HCT116 (cell line): ENCODE data around the gene RABEPK. TPM values are rescaled to one million over a fixed set of nuclear protein-coding genes. Genes with fewer than 3 reads are reported as not detected.

Experiments
- ATAC-seq: fragments of 200-7000 bp; cut with Tn5 transposase; 2 replicates; pipeline ENCODE4 v1.9.1; 2020; ENCODE audit warnings: mild to moderate bottlenecking, moderate library complexity
- BruUV-seq: library from RNA; stranded (reverse); fragments of 400-500 nt; replicated peaks from 2 replicates; lab custom pipeline; 2021; lab: Mats Ljungman, UMichigan
- CTCF ChIA-PET: fragments of 300-600 bp; sonication (Branson Sonifier 250); formaldehyde crosslinking; loops from one replicate; lab custom pipeline; 2021; ENCODE audit warnings: antibody characterized with exemption; lab: Charles Lee
- POLR2A ChIA-PET: fragments of 300-600, 350-600 bp; sonication (Branson Sonifier 250); formaldehyde crosslinking; loops from one replicate; lab custom pipeline; 2021; ENCODE audit warnings: antibody characterized with exemption; lab: Charles Lee
- RAD21 ChIA-PET, 2 experiments: fragments of 300-600 bp; sonication (Branson Sonifier 250); formaldehyde crosslinking; loops; one replicate each; lab custom pipeline; 2023; ENCODE audit warnings: low total read pairs in 2 of 2; ENCODE audit not compliant: uncharacterized antibody in 2 of 2, unreplicated experiment in 2 of 2, low non-redundant PET in 1 of 2; lab: Charles Lee
- DNase-seq: peaks from one replicate; pipeline ENCODE4 v3.0.0-alpha.2; 2010; ENCODE audit warnings: low read depth, low spot score
- H2AFZ ChIP-seq: fragments of 200-600 bp; shearing (Covaris generic), sonication (generic); 2 replicates; pipeline ENCODE4 v1.6.1; 2017; ENCODE audit warnings: low read depth, mixed run types, mixed read lengths, antibody characterized with exemption, low read length; ENCODE audit not compliant: poor library complexity, severe bottlenecking
- H3K27ac ChIP-seq: 2 replicates; pipeline ENCODE4 v1.5.1; 2012; ENCODE audit warnings: low read depth, low read length
- H3K27me3 ChIP-seq: fragments of 200-600 bp; sonication (generic); 2 replicates; pipeline ENCODE4 v1.6.1; 2016; ENCODE audit warnings: mixed run types, low read length, mixed read lengths; ENCODE audit not compliant: insufficient read depth
- H3K36me3 ChIP-seq, 2 experiments: fragments of 200-500 bp in 1 of 2; fragments of 200-600 bp in 1 of 2; sonication (Bioruptor generic) in 1 of 2; sonication (generic) in 1 of 2; 2 replicates each; pipeline versions ENCODE4 v1.5.1 to v1.6.1; 2014 to 2016; ENCODE audit warnings: low read length in 2 of 2, inconsistent platforms in 1 of 2, mixed read lengths in 1 of 2, mixed run types in 1 of 2; ENCODE audit not compliant: insufficient read depth in 2 of 2, control insufficient read depth in 1 of 2
- H3K4me1 ChIP-seq, 2 experiments: fragments of 200-600 bp in 1 of 2; sonication (generic) in 1 of 2; 2 replicates each; pipeline versions ENCODE4 v1.5.1 to v1.6.1; 2012 to 2017; ENCODE audit warnings: low read length in 2 of 2, inconsistent platforms in 1 of 2, mild to moderate bottlenecking in 1 of 2, mixed read lengths in 1 of 2, mixed run types in 1 of 2, moderate library complexity in 1 of 2; ENCODE audit not compliant: insufficient read depth in 2 of 2, control insufficient read depth in 1 of 2
- H3K4me2 ChIP-seq: fragments of 200-600 bp; sonication (generic); 2 replicates; pipeline ENCODE4 v1.6.1; 2017; ENCODE audit warnings: mixed run types, low read length, mixed read lengths
- H3K4me3 ChIP-seq, 2 experiments: fragments of 200-600 bp in 1 of 2; sonication (generic) in 1 of 2; replicated peaks in 1 of 2; 2 replicates each; pipeline ENCODE4 v1.5.1; 2011 to 2016; ENCODE audit warnings: low read length in 2 of 2, control low read depth in 1 of 2, low read depth in 1 of 2, mild to moderate bottlenecking in 1 of 2, mixed read lengths in 1 of 2, mixed run types in 1 of 2
- H3K79me2 ChIP-seq: fragments of 200-600 bp; sonication (generic); 2 replicates; pipeline ENCODE4 v1.6.1; 2017; ENCODE audit warnings: mild to moderate bottlenecking, mixed run types, low read length, moderate library complexity, mixed read lengths; ENCODE audit not compliant: insufficient read depth
- H3K9ac ChIP-seq: fragments of 200-600 bp; sonication (generic); 2 replicates; pipeline ENCODE4 v1.6.1; 2016; ENCODE audit warnings: low read length, mixed read lengths
- H3K9me2 ChIP-seq: fragments of 200-600 bp; sonication (generic), shearing (Covaris generic); 2 replicates; pipeline ENCODE4 v1.6.1; 2017; ENCODE audit warnings: mixed run types, mild to moderate bottlenecking, moderate library complexity; ENCODE audit not compliant: insufficient read depth
- H3K9me3 ChIP-seq, 2 experiments: fragments of 200-500 bp in 1 of 2; fragments of 200-600 bp in 1 of 2; sonication (Bioruptor generic) in 1 of 2; sonication (generic) in 1 of 2; 2 replicates each; pipeline ENCODE4 v1.6.1; 2014 to 2017; ENCODE audit warnings: low read length in 2 of 2, mixed read lengths in 2 of 2, inconsistent platforms in 1 of 2, low read depth in 1 of 2, mild to moderate bottlenecking in 1 of 2, mixed run types in 1 of 2, moderate library complexity in 1 of 2; ENCODE audit not compliant: control insufficient read depth in 1 of 2, insufficient read depth in 1 of 2
- H4K20me1 ChIP-seq: fragments of 200-600 bp; sonication (generic), shearing (Covaris generic); 2 replicates; pipeline ENCODE4 v1.6.1; 2017; ENCODE audit warnings: mixed run types, mild to moderate bottlenecking, moderate library complexity; ENCODE audit not compliant: insufficient read depth
- CBX3 ChIP-seq: IDR thresholded peaks from 2 replicates; pipeline ENCODE4 v1.6.1; 2012; ENCODE audit warnings: low read depth
- CEBPB ChIP-seq: IDR thresholded peaks from 2 replicates; pipeline ENCODE4 v1.6.1; 2012; ENCODE audit warnings: low read depth
- ELF1 ChIP-seq: IDR thresholded peaks from 2 replicates; pipeline ENCODE4 v1.6.1; 2012; ENCODE audit warnings: low read depth, borderline replicate concordance
- EZH2 ChIP-seq: fragments of 200-600 bp; sonication (generic); IDR thresholded peaks from 2 replicates; pipeline ENCODE4 v1.6.1; 2017; ENCODE audit warnings: antibody characterized with exemption, mixed run types
- EZH2phosphoT487 ChIP-seq: fragments of 200-600 bp; IDR thresholded peaks from 2 replicates; pipeline ENCODE4 v1.6.1; 2018; ENCODE audit warnings: antibody characterized with exemption, borderline replicate concordance
- FOSL1 ChIP-seq: IDR thresholded peaks from 2 replicates; pipeline ENCODE4 v1.6.1; 2012; ENCODE audit warnings: low read depth
- JUND ChIP-seq: IDR thresholded peaks from 2 replicates; pipeline ENCODE4 v1.6.1; 2012
- RAD21 ChIP-seq: IDR thresholded peaks from 2 replicates; pipeline ENCODE4 v1.6.1; 2012; ENCODE audit warnings: low read depth, mild to moderate bottlenecking
- SRF ChIP-seq: IDR thresholded peaks from 2 replicates; pipeline ENCODE4 v1.6.1; 2012; ENCODE audit warnings: low read depth
- ZFX ChIP-seq: fragments of 450-650 bp; IDR thresholded peaks from 2 replicates; pipeline ENCODE4 v1.6.1; 2017
- ZNF274 ChIP-seq: fragments of 200-500 bp; sonication (Bioruptor generic); IDR thresholded peaks from 2 replicates; pipeline ENCODE4 v1.6.1; 2014; ENCODE audit warnings: mild to moderate bottlenecking, low read depth, low read length, inconsistent platforms
- intact Hi-C: fragments of 100-400 bp; cut with micrococcal nuclease; formaldehyde crosslinking; loops from 2 replicates; pipeline ENCODE4 v1.10.0; 2022
- total RNA-seq: library from RNA; stranded (reverse); gene quantifications from one replicate; pipeline ENCODE4 v1.2.1, GENCODE V29; 2021; ENCODE audit not compliant: unreplicated experiment
- TF ChIP-seq, protein P1 (sequence below), 3 experiments: fragments of 200-600 bp in 1 of 3; sonication (generic) in 1 of 3; IDR thresholded peaks in 2 of 3; conservative IDR thresholded peaks in 1 of 3; 2 replicates each; pipeline ENCODE4 v1.5.1; 2012 to 2017; ENCODE audit warnings: low read depth in 2 of 3, low read length in 2 of 3, antibody characterized with exemption in 1 of 3, borderline replicate concordance in 1 of 3, control low read depth in 1 of 3, mild to moderate bottlenecking in 1 of 3, mixed read lengths in 1 of 3, mixed run types in 1 of 3, moderate library complexity in 1 of 3; ENCODE audit not compliant: insufficient read depth in 1 of 3
- TF ChIP-seq, protein P2 (sequence below): IDR thresholded peaks from 2 replicates; pipeline ENCODE4 v1.6.1; 2011; ENCODE audit warnings: mild to moderate bottlenecking, low read length, moderate library complexity; ENCODE audit not compliant: insufficient replicate concordance; ENCODE audit errors: extremely low read depth
- TF ChIP-seq, protein P3 (sequence below): IDR thresholded peaks from 2 replicates; pipeline ENCODE4 v1.6.1; 2012
- TF ChIP-seq, protein P4 (sequence below): IDR thresholded peaks from 2 replicates; pipeline ENCODE4 v1.6.1; 2012; ENCODE audit warnings: low read depth

RABEPK gene
- total RNA-seq, 1 experiment from 2014 or later: 48.3 TPM

DNA sequence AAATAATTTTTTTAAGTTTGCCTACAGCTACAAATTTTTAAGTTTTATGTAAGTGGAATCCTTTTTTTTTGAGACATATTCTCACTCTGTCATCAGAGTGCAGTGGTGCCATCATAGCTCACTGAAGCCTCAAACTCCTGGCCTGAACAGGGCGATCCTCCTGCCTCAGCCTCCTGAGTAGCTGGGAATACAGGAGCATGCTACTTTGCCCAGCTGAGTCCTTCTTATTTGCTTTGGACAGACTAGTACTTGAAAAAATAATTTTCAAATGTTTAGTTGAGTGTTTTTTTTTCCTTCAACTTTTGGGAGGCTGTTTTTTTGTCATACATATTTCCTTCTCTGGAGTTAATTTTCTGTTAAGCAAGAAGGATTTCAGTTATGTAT lies 68.7 kb downstream of the RABEPK start (continued):
- TF ChIP-seq, protein P1, sequence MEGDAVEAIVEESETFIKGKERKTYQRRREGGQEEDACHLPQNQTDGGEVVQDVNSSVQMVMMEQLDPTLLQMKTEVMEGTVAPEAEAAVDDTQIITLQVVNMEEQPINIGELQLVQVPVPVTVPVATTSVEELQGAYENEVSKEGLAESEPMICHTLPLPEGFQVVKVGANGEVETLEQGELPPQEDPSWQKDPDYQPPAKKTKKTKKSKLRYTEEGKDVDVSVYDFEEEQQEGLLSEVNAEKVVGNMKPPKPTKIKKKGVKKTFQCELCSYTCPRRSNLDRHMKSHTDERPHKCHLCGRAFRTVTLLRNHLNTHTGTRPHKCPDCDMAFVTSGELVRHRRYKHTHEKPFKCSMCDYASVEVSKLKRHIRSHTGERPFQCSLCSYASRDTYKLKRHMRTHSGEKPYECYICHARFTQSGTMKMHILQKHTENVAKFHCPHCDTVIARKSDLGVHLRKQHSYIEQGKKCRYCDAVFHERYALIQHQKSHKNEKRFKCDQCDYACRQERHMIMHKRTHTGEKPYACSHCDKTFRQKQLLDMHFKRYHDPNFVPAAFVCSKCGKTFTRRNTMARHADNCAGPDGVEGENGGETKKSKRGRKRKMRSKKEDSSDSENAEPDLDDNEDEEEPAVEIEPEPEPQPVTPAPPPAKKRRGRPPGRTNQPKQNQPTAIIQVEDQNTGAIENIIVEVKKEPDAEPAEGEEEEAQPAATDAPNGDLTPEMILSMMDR (IDR thresholded peaks at IDR 0.05 in 2 of 3, conservative IDR thresholded peaks at IDR 0.05 in 1 of 3; ENCODE audit: borderline replicate concordance in 1 of 3, insufficient read depth in 1 of 3, low read depth in 2 of 3, low read length in 2 of 3): no peak
- TF ChIP-seq ELF1 (no peak), SRF (no peak), RAD21 (no peak), FOSL1 (no peak), ZFX (no peak), CEBPB (no peak)
- TF ChIP-seq, protein P2, sequence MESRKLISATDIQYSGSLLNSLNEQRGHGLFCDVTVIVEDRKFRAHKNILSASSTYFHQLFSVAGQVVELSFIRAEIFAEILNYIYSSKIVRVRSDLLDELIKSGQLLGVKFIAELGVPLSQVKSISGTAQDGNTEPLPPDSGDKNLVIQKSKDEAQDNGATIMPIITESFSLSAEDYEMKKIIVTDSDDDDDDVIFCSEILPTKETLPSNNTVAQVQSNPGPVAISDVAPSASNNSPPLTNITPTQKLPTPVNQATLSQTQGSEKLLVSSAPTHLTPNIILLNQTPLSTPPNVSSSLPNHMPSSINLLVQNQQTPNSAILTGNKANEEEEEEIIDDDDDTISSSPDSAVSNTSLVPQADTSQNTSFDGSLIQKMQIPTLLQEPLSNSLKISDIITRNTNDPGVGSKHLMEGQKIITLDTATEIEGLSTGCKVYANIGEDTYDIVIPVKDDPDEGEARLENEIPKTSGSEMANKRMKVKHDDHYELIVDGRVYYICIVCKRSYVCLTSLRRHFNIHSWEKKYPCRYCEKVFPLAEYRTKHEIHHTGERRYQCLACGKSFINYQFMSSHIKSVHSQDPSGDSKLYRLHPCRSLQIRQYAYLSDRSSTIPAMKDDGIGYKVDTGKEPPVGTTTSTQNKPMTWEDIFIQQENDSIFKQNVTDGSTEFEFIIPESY: no peak
- TF ChIP-seq, protein P3, sequence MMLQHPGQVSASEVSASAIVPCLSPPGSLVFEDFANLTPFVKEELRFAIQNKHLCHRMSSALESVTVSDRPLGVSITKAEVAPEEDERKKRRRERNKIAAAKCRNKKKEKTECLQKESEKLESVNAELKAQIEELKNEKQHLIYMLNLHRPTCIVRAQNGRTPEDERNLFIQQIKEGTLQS: no peak

DNA sequence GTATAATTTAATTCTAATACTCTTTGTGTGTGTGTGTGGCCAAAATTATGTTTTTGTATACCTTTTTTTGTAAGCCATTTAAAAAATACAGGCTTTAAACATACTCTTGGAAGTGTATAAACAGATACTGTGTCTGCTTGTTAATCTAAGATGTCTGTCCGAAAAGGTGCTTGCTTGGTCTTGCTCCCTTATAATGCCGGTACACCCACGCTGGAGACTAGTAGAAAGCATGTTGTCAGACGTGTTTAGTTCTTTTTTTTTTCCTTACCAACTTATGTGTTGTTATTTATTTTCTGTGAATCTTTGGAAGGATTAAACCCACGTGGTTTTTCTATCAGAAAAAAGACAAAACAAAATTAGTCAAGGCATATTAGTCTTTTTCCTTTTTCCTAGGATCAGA lies 70.7 kb downstream of the RABEPK start:
- BruUV-seq: TSS peak; percentile 30
- Histone ChIP-seq H3K4me1 (no peaks in the 10 kb centered on the region), H3K4me3 (no peak overlapping the region), H3K4me2 (no peak overlapping the region), H3K9me2 (no peaks in the 10 kb centered on the region), H3K27ac (no peak overlapping the region), H4K20me1 (no peaks in the 10 kb centered on the region), H3K36me3 (no peaks in the 10 kb centered on the region), H3K27me3 (no peaks in the 10 kb centered on the region), H2AFZ (no peak overlapping the region), H3K9me3 (no peaks in the 10 kb centered on the region), H3K9ac (no peak overlapping the region), H3K79me2 (peaks cover 92% of the 10 kb centered on the region)
- DNase-seq (no peak), ATAC-seq (no peak)
- RAD21 ChIA-PET: no interaction called here
- POLR2A ChIA-PET: no interaction called here
- intact Hi-C loops: no loop called here
- CTCF ChIA-PET: no interaction called here
- TF ChIP-seq ELF1 (no peak), EZH2phosphoT487 (no peak), EZH2 (no peak), FOSL1 (no peak), JUND (no peak), ZNF274 (no peak), CBX3 (no peak), RAD21 (no peak), CEBPB (no peak)
- TF ChIP-seq, protein P1 (IDR thresholded peaks at IDR 0.05 in 2 of 3, conservative IDR thresholded peaks at IDR 0.05 in 1 of 3; ENCODE audit: borderline replicate concordance in 1 of 3, insufficient read depth in 1 of 3, low read depth in 2 of 3, low read length in 2 of 3): no peak
- TF ChIP-seq, protein P4, sequence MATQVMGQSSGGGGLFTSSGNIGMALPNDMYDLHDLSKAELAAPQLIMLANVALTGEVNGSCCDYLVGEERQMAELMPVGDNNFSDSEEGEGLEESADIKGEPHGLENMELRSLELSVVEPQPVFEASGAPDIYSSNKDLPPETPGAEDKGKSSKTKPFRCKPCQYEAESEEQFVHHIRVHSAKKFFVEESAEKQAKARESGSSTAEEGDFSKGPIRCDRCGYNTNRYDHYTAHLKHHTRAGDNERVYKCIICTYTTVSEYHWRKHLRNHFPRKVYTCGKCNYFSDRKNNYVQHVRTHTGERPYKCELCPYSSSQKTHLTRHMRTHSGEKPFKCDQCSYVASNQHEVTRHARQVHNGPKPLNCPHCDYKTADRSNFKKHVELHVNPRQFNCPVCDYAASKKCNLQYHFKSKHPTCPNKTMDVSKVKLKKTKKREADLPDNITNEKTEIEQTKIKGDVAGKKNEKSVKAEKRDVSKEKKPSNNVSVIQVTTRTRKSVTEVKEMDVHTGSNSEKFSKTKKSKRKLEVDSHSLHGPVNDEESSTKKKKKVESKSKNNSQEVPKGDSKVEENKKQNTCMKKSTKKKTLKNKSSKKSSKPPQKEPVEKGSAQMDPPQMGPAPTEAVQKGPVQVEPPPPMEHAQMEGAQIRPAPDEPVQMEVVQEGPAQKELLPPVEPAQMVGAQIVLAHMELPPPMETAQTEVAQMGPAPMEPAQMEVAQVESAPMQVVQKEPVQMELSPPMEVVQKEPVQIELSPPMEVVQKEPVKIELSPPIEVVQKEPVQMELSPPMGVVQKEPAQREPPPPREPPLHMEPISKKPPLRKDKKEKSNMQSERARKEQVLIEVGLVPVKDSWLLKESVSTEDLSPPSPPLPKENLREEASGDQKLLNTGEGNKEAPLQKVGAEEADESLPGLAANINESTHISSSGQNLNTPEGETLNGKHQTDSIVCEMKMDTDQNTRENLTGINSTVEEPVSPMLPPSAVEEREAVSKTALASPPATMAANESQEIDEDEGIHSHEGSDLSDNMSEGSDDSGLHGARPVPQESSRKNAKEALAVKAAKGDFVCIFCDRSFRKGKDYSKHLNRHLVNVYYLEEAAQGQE: no peak
